Osteocyte (in vitro differentiated cells): Measurements from ENCODE around the gene DNM3. TPM values are rescaled to one million over a fixed set of nuclear protein-coding genes. Genes with fewer than 3 reads are reported as not detected.

Experiments
- DNase-seq: peaks from one replicate; pipeline ENCODE4 v3.0.0; 2021; ENCODE audit warnings: mixed read lengths; ENCODE audit not compliant: unreplicated experiment; ENCODE audit errors: extremely low spot score
- H3K27ac Mint-ChIP-seq: one replicate; pipeline ENCODE4 v1.8.0; 2021; ENCODE audit warnings: mild to moderate bottlenecking, mixed read lengths; ENCODE audit not compliant: unreplicated experiment
- H3K27me3 Mint-ChIP-seq: one replicate; pipeline ENCODE4 v1.8.0; 2021; ENCODE audit warnings: mixed read lengths; ENCODE audit not compliant: unreplicated experiment
- H3K36me3 Mint-ChIP-seq: one replicate; pipeline ENCODE4 v1.8.0; 2021; ENCODE audit warnings: mixed read lengths; ENCODE audit not compliant: unreplicated experiment
- H3K4me1 Mint-ChIP-seq: one replicate; pipeline ENCODE4 v1.8.0; 2021; ENCODE audit warnings: mixed read lengths; ENCODE audit not compliant: unreplicated experiment
- H3K4me3 Mint-ChIP-seq: one replicate; pipeline ENCODE4 v1.8.0; 2021; ENCODE audit warnings: mild to moderate bottlenecking, moderate library complexity, mixed read lengths; ENCODE audit not compliant: unreplicated experiment
- H3K9me3 Mint-ChIP-seq: one replicate; pipeline ENCODE4 v1.8.0; 2021; ENCODE audit warnings: mixed read lengths; ENCODE audit not compliant: unreplicated experiment
- total RNA-seq: library from RNA; stranded (reverse); gene quantifications from 2 replicates; pipeline ENCODE4 v1.2.1, GENCODE V29; 2021
- TF ChIP-seq, protein P1 (sequence below): fragments of 200-600 bp; sonication (generic); IDR thresholded peaks from 2 replicates; pipeline ENCODE4 v1.5.0; 2021; ENCODE audit warnings: antibody characterized with exemption, mild to moderate bottlenecking, moderate library complexity

DNM3 gene
- total RNA-seq, 1 donor from 2014 or later, result 3.7 TPM

DNA sequence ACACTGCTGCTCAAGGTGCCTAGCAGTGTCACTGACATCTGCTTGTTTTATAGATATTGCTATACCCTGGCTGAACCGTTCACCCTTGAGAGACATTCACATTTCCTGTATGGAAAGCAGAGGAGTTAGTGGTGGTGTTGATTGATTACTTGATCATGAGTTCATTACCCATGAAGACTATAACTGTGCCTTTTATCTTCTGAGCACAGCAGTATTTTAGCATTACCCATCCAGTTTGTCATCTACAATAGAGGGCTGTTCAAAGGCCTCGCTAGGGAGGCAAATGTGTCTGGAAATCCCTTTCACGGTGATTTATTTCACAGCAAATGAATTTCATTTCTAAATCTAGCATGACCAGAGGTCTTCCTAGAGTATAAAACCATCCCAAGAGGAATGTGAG lies 160.0 kb downstream of the DNM3 start:
- TF ChIP-seq, protein P1, sequence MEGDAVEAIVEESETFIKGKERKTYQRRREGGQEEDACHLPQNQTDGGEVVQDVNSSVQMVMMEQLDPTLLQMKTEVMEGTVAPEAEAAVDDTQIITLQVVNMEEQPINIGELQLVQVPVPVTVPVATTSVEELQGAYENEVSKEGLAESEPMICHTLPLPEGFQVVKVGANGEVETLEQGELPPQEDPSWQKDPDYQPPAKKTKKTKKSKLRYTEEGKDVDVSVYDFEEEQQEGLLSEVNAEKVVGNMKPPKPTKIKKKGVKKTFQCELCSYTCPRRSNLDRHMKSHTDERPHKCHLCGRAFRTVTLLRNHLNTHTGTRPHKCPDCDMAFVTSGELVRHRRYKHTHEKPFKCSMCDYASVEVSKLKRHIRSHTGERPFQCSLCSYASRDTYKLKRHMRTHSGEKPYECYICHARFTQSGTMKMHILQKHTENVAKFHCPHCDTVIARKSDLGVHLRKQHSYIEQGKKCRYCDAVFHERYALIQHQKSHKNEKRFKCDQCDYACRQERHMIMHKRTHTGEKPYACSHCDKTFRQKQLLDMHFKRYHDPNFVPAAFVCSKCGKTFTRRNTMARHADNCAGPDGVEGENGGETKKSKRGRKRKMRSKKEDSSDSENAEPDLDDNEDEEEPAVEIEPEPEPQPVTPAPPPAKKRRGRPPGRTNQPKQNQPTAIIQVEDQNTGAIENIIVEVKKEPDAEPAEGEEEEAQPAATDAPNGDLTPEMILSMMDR, result no peak
- no peak overlapping the region for H3K4me3 Mint-ChIP-seq
- H3K27me3 Mint-ChIP-seq, result no peaks in the 10 kb centered on the region
- H3K4me1 Mint-ChIP-seq, result peaks cover 15% of the 10 kb centered on the region
- DNase-seq, result no peak
- no peaks in the 10 kb centered on the region for H3K36me3 Mint-ChIP-seq
- no peaks in the 10 kb centered on the region for H3K9me3 Mint-ChIP-seq
- no peak overlapping the region for H3K27ac Mint-ChIP-seq

DNA sequence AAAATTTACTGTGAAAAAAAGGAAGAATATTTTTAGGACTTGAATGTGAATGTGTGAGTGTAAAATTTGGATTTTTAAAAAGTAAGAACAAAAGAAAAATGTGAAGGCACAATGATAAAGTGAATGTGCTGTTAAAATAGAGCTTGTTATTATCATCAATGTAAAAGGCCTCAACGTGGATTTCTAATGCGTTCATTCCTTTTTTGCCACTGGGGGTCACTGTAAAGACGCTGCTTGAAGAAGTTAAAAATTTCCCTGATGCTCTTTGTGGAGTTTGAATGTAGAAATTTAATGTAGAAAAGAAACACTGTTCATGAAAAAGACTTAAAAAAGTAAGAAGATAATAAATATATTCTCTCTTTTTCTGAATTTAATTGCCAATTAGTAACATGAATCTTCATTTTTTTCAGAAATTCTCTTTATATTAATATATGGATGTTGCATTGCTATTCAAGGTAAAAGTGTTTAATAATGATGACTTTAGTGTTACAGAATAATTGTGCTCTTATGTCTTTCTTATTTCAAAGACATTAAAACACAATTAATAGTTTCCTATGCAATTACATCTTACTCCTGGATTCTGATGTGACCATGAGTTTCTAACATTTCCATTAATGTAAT lies 161.5 kb downstream of the DNM3 start:
- TF ChIP-seq, protein P1, result peak; percentile 86
- Mint-ChIP-seq H3K27ac (peak overlapping the region; percentile 2), H3K36me3 (no peaks in the 10 kb centered on the region), H3K4me3 (no peak overlapping the region), H3K9me3 (no peaks in the 10 kb centered on the region), H3K27me3 (no peaks in the 10 kb centered on the region), H3K4me1 (peaks cover 15% of the 10 kb centered on the region)
- DNase-seq, result no peak

DNA sequence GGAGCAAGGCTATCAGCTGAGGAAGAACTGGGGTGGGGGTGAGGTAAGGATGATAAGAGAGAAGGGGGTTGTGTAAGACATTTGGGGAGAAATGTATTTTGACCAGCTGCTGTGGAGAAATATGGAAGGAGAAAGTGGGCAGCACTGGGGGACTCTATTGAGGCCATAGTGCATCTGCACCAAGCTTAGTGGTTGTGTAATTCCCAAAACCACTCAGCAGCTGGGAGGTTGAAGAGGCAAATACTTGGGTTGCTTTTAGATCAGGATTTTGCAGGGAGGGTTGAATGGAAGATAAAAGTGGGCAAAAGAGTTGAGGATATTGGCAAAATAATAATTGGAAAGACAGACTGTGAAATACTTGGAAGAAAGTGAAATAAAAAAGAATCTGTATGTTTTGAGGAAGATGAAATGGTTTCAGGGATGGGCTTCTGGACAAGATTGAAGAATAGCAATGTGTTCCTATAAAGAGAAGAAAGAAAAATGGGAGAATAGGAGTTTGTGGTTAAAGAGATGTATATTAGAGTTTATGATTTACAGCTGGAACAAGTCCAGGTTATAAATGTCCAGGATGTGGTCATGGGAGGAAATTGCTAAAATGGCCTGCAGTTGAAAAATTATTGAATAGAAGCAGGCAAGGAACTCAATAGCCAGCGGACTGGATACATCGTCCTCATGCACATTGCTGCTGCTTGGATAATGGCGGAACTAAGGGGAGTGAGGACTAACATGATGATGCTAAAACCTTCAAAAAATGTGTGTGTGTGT lies 162.7 kb downstream of the DNM3 start:
- Mint-ChIP-seq H3K36me3 (peaks cover 3% of the 10 kb centered on the region), H3K9me3 (peaks cover 4% of the 10 kb centered on the region), H3K4me3 (no peak overlapping the region), H3K27ac (peak overlapping the region; percentile 3), H3K4me1 (peaks cover 15% of the 10 kb centered on the region), H3K27me3 (no peaks in the 10 kb centered on the region)
- no peak for DNase-seq
- TF ChIP-seq, protein P1, result no peak

DNA sequence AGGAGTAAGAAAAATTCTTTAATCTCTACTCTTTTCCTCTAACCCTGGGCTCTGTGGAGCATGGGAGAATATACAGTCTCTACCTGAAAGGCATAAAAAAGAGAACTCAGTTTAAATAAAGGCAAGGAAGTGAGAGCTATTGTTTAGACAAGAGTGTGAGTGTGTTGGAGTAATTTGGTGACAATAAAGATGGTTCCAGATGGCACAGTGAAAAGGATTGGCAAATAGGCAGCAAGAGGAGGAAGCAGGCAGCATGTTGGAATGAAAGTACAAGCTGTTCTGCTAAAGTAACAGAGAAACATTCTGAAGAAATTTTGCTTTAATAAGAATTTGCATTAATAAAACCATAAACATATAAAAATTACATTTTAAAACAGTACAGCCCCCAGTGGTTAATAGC lies 163.4 kb downstream of the DNM3 start:
- TF ChIP-seq, protein P1, result no peak
- Mint-ChIP-seq H3K4me3 (no peak overlapping the region), H3K4me1 (peaks cover 15% of the 10 kb centered on the region), H3K36me3 (peaks cover 3% of the 10 kb centered on the region), H3K27me3 (no peaks in the 10 kb centered on the region), H3K27ac (no peak overlapping the region), H3K9me3 (peaks cover 4% of the 10 kb centered on the region)
- DNase-seq, result no peak

DNA sequence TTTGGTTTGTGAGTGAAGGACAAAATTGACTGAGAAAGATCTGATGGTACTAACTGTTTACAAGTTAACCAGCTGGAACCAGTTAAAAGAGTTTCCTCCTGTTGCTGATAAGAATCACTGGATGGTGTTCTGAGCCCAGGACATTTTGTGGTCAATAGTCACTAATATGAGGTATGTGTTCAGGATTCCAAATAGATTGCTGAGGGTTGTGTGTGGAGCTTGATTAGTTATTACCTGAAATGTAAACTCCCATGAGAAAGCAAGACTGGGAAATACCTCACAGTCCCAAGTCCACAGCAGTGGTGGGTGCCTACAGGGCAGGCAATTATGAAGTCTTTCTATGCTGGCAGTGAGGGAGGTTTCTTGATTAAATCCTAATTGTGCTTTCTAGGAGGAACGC lies 164.6 kb downstream of the DNM3 start:
- no peak for DNase-seq
- H3K4me1 Mint-ChIP-seq, result peaks cover 15% of the 10 kb centered on the region
- peaks cover 8% of the 10 kb centered on the region for H3K9me3 Mint-ChIP-seq
- peaks cover 5% of the 10 kb centered on the region for H3K36me3 Mint-ChIP-seq
- no peak overlapping the region for H3K4me3 Mint-ChIP-seq
- H3K27me3 Mint-ChIP-seq, result no peaks in the 10 kb centered on the region
- no peak overlapping the region for H3K27ac Mint-ChIP-seq
- TF ChIP-seq, protein P1, result no peak
